IPS-11a (cell line): ENCODE measurements around the gene ATP4B.
"Not testable (repeated sequence)": the region's sequence is repeated elsewhere in the genome, so short reads cannot be mapped to it uniquely, and the experiment has no call there.

Experiments
- H3K4me3 ChIP-seq: one replicate; pipeline ENCODE4 v1.5.1; 2013; ENCODE audit warnings: low read depth, low read length, control low read depth

ATP4B gene

GRCh38 chr13:113627136-113627535, 30.9 kb downstream of the ATP4B start:
- no peak overlapping the region for H3K4me3 ChIP-seq

- no peak overlapping the region for H3K4me3 ChIP-seq
Measured at GRCh38 chr13:113625965-113626721, 31.9 kb downstream of the ATP4B start.

- H3K4me3 ChIP-seq: not testable (repeated sequence)
Measured at GRCh38 chr13:113624640-113625304, 33.2 kb downstream of the ATP4B start.

- no peak overlapping the region for H3K4me3 ChIP-seq
Measured at GRCh38 chr13:113624235-113624587, 33.8 kb downstream of the ATP4B start.

GRCh38 chr13:113623491-113624234, 34.3 kb downstream of the ATP4B start:
- H3K4me3 ChIP-seq: no peak overlapping the region

- no peak overlapping the region for H3K4me3 ChIP-seq
Measured at GRCh38 chr13:113622791-113623490, 35.1 kb downstream of the ATP4B start.

GRCh38 chr13:113621986-113622550, 35.9 kb downstream of the ATP4B start:
- H3K4me3 ChIP-seq: not testable (repeated sequence)

- H3K4me3 ChIP-seq: not testable (repeated sequence)
Measured at GRCh38 chr13:113621498-113621897, 36.5 kb downstream of the ATP4B start.

- no peak overlapping the region for H3K4me3 ChIP-seq
Measured at GRCh38 chr13:113621046-113621445, 37.0 kb downstream of the ATP4B start.

- H3K4me3 ChIP-seq: no peak overlapping the region
Measured at GRCh38 chr13:113620036-113620796, 37.8 kb downstream of the ATP4B start.

GRCh38 chr13:113618455-113618854, 39.5 kb downstream of the ATP4B start:
- no peak overlapping the region for H3K4me3 ChIP-seq

GRCh38 chr13:113617961-113618360, 40.0 kb downstream of the ATP4B start:
- H3K4me3 ChIP-seq: no peak overlapping the region

GRCh38 chr13:113616991-113617749, 40.8 kb downstream of the ATP4B start:
- H3K4me3 ChIP-seq: no peak overlapping the region

- H3K4me3 ChIP-seq: no peak overlapping the region
Measured at GRCh38 chr13:113616281-113616906, 41.6 kb downstream of the ATP4B start.

- no peak overlapping the region for H3K4me3 ChIP-seq
Measured at GRCh38 chr13:113613789-113614379, 44.1 kb downstream of the ATP4B start.

GRCh38 chr13:113612607-113613006, 45.4 kb downstream of the ATP4B start:
- H3K4me3 ChIP-seq: no peak overlapping the region

- H3K4me3 ChIP-seq: no peak overlapping the region
Measured at GRCh38 chr13:113611996-113612395, 46.0 kb downstream of the ATP4B start.

GRCh38 chr13:113610266-113610665, 47.7 kb downstream of the ATP4B start:
- no peak overlapping the region for H3K4me3 ChIP-seq

GRCh38 chr13:113609616-113610015, 48.4 kb downstream of the ATP4B start:
- no peak overlapping the region for H3K4me3 ChIP-seq
